Activated T-cell treated with anti-CD3 and anti-CD28 coated beads, Interleukin-2, amount 50 U/mL, for 72 hours (primary cell): Measurements from ENCODE around the gene CAST. TPM values are rescaled to one million over a fixed set of nuclear protein-coding genes. Genes with fewer than 3 reads are reported as not detected.

ENCODE experiments used
- ATAC-seq, 2 donors: fragments of 150-1000 bp; cut with Tn5 transposase; replicated peaks in 1 of 2; 2 replicates each; pipeline ENCODE4 v1.10.0; 2021; ENCODE audit warnings: moderate library complexity in 2 of 2, mild to moderate bottlenecking in 1 of 2
- DNase-seq, 2 donors: peaks; one replicate each; pipeline ENCODE4 v3.0.0; 2021 to 2022; ENCODE audit warnings: mixed read lengths in 1 of 2
- H3K27ac Mint-ChIP-seq: one replicate; pipeline ENCODE4 v1.8.0; 2022; ENCODE audit warnings: mild to moderate bottlenecking, moderate library complexity, mixed read lengths
- H3K27me3 Mint-ChIP-seq: one replicate; pipeline ENCODE4 v1.8.0; 2022; ENCODE audit warnings: low read depth, mixed read lengths
- H3K36me3 Mint-ChIP-seq, 2 donors: one replicate each; pipeline ENCODE4 v1.8.0; 2022; ENCODE audit warnings: mixed read lengths in 2 of 2, mild to moderate bottlenecking in 1 of 2; ENCODE audit not compliant: insufficient read depth in 2 of 2
- H3K4me1 Mint-ChIP-seq: one replicate; pipeline ENCODE4 v1.8.0; 2022; ENCODE audit warnings: low read depth, mixed read lengths
- H3K4me3 Mint-ChIP-seq, 2 donors: one replicate each; pipeline ENCODE4 v1.8.0; 2022; ENCODE audit warnings: mild to moderate bottlenecking in 2 of 2, mixed read lengths in 2 of 2, moderate library complexity in 2 of 2
- H3K9me3 Mint-ChIP-seq, 2 donors: one replicate each; pipeline ENCODE4 v1.8.0; 2022; ENCODE audit warnings: mixed read lengths in 2 of 2
- total RNA-seq, 2 donors: library from RNA; stranded (reverse); gene quantifications; one replicate each; pipeline ENCODE4 v1.2.3, GENCODE V29; 2022

The CAST gene
- total RNA-seq, 2 donors from 2014 or later, result 120 to 163 TPM

DNA sequence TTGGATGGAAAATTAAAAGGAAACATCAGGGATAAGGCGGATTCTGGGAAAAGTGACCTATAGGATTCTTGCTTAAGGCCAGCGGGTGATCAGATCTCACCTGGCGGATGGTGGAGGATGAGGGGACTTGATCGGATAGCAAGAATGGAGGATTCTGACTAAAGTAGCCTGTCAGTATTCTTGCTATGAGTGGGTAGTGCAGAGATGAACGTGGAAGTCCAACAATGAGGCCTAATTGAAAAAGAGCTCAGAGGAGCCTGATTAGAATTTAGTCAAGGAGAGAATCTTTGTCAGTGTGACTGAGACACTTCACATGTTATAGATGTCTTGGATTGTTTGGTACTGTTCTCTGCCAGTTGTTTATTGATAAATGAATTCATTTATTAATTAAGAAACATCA is 24.9 kb downstream of the CAST start:
- no peak overlapping the region for H3K4me3 Mint-ChIP-seq
- peaks cover 0 to 4% of the 10 kb centered on the region in 2 donors for H3K36me3 Mint-ChIP-seq
- no peaks in the 10 kb centered on the region for H3K27me3 Mint-ChIP-seq
- ATAC-seq (no peak), DNase-seq (no peak)
- no peaks in the 10 kb centered on the region for H3K9me3 Mint-ChIP-seq
- no peaks in the 10 kb centered on the region for H3K4me1 Mint-ChIP-seq
- no peak overlapping the region for H3K27ac Mint-ChIP-seq

DNA sequence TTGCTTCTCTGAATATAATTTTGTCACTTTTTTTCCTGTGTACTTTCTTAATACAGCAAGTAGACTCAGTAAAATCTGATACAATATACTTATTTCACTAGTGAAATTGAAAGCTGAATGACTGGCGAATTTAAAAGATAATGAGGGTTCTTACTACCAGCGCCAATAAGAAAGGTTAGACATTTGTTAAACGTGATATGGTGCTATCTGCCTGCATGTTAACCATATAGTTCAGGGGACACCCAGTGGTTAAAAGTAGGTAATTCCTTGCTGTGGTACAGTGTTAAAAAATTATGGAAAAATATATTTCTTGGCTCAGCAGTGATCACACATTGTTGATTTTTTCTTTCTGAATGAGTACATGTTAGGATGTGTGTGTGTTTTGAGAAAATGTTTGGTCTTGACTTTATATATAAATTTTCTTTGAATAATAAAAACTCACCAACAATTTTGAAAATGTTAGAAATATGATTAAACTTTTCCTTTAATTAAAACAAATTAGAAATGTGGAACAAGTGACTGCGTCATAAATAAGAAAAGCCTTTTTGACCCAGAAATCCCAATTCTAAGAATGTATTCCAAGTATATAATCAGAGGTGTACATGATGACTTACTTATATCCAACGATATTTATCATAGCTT is 25.8 kb downstream of the CAST start:
- H3K36me3 Mint-ChIP-seq, result peaks cover 0 to 4% of the 10 kb centered on the region in 2 donors
- peak overlapping the region; percentile 31 for H3K27ac Mint-ChIP-seq
- no peaks in the 10 kb centered on the region for H3K9me3 Mint-ChIP-seq
- H3K27me3 Mint-ChIP-seq, result no peaks in the 10 kb centered on the region
- peak; percentile 75 to 80 for ATAC-seq
- peak overlapping the region in 1 of 2 donors; percentile 58 for H3K4me3 Mint-ChIP-seq
- no peak for DNase-seq
- H3K4me1 Mint-ChIP-seq, result no peaks in the 10 kb centered on the region

DNA sequence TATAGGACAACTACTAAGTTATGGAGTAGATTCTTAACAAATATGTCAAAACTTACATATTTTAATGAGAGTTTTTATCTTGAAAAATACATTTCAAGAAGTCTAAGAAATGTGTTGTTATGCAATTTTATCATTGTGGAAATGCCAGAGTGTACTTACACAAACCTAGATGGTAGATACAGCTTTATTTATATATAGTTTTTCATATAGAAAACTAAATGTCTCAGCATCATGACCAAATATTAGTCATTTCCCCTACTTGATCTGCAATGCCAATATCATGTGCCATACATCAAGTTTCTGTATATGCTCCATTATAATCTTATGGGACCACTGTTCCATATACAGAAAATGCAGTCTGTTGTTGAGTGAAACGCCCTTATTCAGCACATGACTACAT is 28.7 kb downstream of the CAST start:
- Mint-ChIP-seq H3K4me3 (no peak overlapping the region), H3K27me3 (no peaks in the 10 kb centered on the region), H3K36me3 (peaks cover 0 to 4% of the 10 kb centered on the region in 2 donors), H3K27ac (no peak overlapping the region), H3K9me3 (no peaks in the 10 kb centered on the region), H3K4me1 (no peaks in the 10 kb centered on the region)
- ATAC-seq (no peak), DNase-seq (no peak)

DNA sequence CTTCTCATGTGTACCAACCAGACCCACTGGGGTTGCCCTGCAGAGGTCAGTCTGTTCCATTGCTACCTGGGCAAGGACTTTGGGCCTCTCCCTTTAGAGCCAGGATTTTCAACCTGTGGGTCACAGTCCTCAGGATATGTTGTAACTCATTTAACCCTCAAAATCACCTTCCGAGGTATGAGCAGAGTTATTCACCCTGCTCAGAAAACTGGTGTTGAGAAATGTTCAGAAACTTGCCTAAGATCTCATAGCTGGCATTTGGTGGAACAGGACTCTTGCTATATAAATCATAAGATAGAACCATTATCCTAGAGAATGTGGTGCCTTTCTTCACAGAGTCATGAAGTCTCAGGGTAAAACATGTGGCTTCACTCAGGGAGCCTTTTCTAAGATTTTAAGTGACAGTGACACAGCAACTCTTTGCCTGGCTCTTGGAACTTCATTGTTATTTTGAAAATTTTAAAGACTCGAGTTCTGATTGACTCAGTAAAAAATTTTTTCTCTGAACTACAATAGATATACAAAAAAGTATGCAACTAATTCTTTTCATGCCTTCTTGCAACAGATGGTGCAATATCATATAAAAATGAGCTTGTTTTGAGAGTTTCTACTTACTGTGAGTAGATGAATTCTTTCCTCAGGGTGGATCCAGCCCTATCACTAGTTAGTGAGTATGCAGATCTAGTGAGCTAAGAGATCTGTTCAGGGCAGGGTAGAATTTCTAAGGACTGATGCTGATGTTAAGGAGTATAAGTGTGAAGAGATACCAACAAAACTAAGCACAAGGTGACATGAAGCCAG is 29.5 kb downstream of the CAST start:
- H3K36me3 Mint-ChIP-seq, result peaks cover 0 to 1% of the 10 kb centered on the region in 2 donors
- no peak for DNase-seq
- peak overlapping the region; percentile 5 for H3K27ac Mint-ChIP-seq
- no peaks in the 10 kb centered on the region for H3K4me1 Mint-ChIP-seq
- no peaks in the 10 kb centered on the region for H3K9me3 Mint-ChIP-seq
- no peak for ATAC-seq
- no peaks in the 10 kb centered on the region for H3K27me3 Mint-ChIP-seq
- H3K4me3 Mint-ChIP-seq, result no peak overlapping the region

DNA sequence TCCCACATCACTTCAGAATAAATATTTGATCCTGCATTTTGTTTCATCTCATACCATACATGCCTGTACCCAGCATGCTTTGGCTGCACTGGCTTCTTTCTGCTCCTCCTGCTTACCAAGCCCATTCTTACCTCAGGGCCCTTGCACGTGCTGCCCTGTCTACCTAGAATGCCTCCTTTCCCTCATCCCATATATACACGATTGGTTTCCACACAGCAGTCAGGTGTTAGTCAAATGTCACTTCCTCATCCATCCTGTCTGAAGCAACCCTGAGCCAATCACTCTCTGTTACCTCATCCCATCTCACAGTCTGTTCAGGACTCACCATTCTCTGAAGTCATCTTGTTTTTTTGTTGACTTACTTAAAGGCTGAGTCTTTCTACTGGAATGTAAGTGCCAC is 30.3 kb downstream of the CAST start:
- ATAC-seq (peak in 1 of 2 donors; percentile 32), DNase-seq (no peak)
- Mint-ChIP-seq H3K4me3 (no peak overlapping the region), H3K27me3 (no peaks in the 10 kb centered on the region), H3K9me3 (no peaks in the 10 kb centered on the region), H3K27ac (no peak overlapping the region), H3K36me3 (peaks cover 0 to 1% of the 10 kb centered on the region in 2 donors), H3K4me1 (no peaks in the 10 kb centered on the region)

DNA sequence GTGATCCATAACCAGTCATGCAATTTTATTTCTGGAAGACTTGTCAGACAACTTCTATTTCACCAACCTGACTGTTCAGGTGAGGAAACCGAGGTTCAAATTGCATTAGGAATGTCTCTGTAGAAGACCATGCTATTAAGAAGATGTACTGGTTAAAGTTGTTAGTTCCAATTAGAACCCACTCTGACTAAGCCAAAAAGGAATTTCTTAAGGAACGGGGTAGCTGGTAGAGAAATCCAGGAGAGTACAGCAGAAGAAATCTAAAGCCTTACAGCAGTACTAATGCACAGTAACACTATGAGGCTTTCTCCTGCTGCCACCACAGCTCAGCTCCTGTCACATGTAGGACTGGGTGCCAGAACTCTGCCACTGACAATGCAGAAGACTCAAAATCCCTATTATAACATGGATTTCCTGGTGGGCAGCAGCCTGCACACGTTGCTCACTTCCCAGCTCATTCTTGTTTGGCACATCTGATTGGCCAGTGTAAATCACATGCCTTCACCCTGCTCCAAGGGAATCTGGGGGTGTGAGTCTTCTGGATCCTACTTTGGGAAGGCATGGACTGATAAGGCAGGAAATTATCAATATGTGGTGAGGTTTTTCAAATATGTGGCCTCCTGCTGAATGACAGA is 37.1 kb downstream of the CAST start:
- H3K27me3 Mint-ChIP-seq, result no peaks in the 10 kb centered on the region
- peaks cover 32% of the 10 kb centered on the region for H3K4me1 Mint-ChIP-seq
- no peak overlapping the region for H3K4me3 Mint-ChIP-seq
- no peak overlapping the region for H3K27ac Mint-ChIP-seq
- H3K9me3 Mint-ChIP-seq, result no peaks in the 10 kb centered on the region
- ATAC-seq, result no peak
- H3K36me3 Mint-ChIP-seq, result peaks cover 0 to 2% of the 10 kb centered on the region in 2 donors
- DNase-seq, result no peak

DNA sequence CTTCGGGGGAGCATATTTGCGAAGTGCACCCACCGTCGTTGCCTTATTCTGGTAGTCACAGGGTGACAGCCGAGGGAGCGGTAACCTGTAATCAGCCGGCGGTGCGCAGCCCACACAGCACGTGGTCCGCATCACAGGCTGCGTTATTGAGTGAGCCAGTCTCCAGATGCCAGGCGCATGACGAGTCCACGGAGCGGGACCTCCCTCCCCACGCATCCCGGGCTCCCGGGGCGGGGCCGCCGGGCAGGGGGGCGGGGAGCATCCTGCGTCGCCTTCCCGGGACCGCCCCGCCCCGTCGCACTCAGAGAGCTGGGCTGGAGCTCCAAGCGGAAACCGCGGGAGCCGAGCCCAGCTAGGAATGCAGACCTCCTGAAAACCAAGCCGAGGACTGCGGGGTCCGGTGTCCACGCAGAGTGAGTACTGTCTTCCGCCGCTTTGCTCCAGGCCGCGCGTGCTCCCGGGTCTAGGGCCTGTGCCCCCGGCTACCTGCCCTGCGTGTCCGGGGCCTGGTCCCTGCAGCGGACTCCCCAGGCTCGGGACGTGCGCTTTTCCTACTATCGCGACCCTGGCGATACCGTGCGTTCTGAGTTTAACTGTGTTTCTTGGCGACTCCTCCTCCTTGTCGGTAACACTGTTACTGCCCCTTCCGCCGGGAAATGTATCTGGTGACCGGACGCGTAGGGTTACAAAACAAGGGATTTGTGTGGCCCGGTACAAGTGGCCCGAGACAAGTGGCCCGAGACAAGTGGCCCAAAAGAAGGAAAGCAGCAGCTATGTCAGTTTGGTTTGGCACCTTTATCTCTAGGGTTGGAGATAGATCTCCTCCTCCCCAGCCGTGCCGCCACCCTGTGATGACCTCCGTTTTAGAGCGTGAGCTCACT is 40.6 kb downstream of the CAST start:
- peaks cover 56% of the 10 kb centered on the region for H3K4me1 Mint-ChIP-seq
- H3K9me3 Mint-ChIP-seq, result no peaks in the 10 kb centered on the region
- H3K36me3 Mint-ChIP-seq, result peaks cover 0 to 2% of the 10 kb centered on the region in 2 donors
- H3K27ac Mint-ChIP-seq, result peak overlapping the region; percentile 96
- ATAC-seq (peak; percentile 81 to 85), DNase-seq (peak; percentile 83)
- no peaks in the 10 kb centered on the region for H3K27me3 Mint-ChIP-seq
- peak overlapping the region; percentile 94 to 96 for H3K4me3 Mint-ChIP-seq

DNA sequence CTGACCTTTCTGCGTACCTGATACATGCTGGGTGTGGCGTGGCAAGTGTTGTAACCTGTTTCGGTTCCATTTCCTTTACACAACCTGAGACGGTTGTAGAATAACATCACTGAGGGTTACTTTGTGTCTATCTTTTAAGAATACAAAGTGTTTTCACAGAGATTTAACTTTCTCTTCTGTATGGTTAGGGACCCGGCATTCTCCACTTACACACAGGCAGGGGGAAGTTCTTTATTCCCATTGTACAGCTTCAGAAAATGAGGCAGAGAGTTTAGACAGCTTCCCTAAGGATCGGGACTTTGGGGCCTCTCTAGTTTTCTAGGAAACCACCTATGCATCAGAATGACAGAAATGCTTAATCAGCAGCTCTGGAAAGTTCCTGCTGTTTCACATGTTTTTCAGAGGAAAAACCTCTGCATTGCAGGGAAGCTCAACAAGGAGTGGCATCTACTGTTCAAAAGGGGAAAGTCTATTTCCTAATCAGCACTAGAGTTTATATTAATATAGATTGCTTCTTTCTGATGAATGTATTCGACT is 41.3 kb downstream of the CAST start:
- Mint-ChIP-seq H3K36me3 (peaks cover 0 to 2% of the 10 kb centered on the region in 2 donors), H3K4me3 (peak overlapping the region; percentile 94 to 96), H3K27me3 (no peaks in the 10 kb centered on the region), H3K27ac (peak overlapping the region; percentile 96), H3K4me1 (peaks cover 56% of the 10 kb centered on the region), H3K9me3 (no peaks in the 10 kb centered on the region)
- DNase-seq (no peak), ATAC-seq (peak; percentile 86 to 88)

DNA sequence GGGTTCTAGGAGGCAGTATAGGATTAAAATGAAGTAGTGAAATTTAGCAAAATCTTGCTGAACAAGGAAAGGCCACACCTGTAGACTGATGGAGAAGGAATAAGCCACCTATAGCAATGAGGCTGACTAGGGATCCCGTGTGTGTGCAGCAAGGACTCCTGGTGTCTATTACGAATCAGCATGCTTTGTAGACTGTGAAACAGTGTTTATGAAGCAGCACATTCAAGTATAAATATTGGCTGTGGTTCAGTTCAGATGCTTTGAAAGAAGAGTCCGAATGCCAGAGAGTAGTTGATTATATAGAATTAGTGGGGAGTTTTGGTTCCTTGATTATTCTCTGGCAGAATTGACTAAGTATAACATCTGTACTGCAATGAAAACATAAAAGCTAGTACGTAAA is 41.8 kb downstream of the CAST start:
- Mint-ChIP-seq H3K9me3 (no peaks in the 10 kb centered on the region), H3K4me3 (peak overlapping the region; percentile 94 to 96), H3K36me3 (peaks cover 0 to 2% of the 10 kb centered on the region in 2 donors), H3K27ac (peak overlapping the region; percentile 96), H3K27me3 (no peaks in the 10 kb centered on the region), H3K4me1 (peaks cover 56% of the 10 kb centered on the region)
- ATAC-seq (no peak), DNase-seq (no peak)

DNA sequence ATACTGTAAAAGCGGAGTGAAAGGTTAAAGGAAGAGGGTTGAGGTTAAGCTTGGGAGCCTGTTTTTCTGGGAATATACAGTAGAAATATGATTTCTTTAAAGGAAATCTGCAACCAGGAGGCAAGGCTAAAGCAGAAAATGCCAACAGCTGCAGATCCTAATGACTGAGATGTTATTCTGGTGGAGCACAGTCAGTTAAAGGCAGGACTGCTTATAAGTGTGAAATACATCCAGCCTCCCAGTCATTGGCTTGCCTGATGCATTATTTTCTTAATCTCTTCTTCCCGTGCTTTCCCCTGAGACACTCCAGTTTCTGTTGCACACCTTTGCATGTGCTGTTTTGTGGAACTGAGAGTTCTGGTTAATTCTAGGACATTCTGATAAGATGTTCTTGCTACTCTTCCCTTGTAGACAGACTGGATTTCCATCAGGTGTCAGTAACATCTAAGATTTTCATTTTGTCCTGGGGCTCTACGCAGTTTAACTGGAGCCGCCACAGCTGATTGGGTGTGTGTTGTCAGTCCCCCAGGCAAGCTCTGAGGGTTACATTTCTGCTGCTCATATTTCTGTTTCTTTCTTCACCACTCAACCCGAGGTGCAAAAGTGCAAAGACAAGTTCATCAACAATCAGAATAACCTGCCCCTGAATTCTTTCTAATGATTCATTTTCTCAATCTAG is 44.4 kb downstream of the CAST start:
- H3K36me3 Mint-ChIP-seq, result peaks cover 0 to 2% of the 10 kb centered on the region in 2 donors
- H3K27ac Mint-ChIP-seq, result no peak overlapping the region
- H3K4me3 Mint-ChIP-seq, result peak overlapping the region; percentile 21 to 28
- H3K9me3 Mint-ChIP-seq, result no peaks in the 10 kb centered on the region
- no peak for DNase-seq
- no peaks in the 10 kb centered on the region for H3K27me3 Mint-ChIP-seq
- H3K4me1 Mint-ChIP-seq, result peaks cover 43% of the 10 kb centered on the region
- no peak for ATAC-seq

DNA sequence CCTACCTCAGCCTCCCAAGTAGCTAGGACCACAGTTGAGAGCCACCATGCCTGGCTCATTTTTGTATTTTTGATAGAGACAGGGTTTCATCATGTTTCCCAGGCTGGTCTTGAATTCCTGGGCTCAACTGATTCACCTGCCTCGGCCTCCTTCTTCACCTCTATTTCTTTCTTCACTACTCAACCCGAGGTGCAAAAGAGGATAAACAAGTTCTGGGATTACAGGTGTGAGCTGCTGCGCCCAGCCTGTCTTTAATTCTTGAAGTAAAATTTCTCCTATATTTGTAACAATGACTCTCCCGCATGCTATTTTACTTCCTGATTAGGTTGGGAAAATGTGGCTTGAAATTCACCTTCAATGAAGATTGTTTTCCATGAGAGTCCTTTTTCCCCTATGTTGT is 46.4 kb downstream of the CAST start:
- ATAC-seq (no peak), DNase-seq (no peak)
- H3K4me1 Mint-ChIP-seq, result peaks cover 39% of the 10 kb centered on the region
- no peak overlapping the region for H3K27ac Mint-ChIP-seq
- no peaks in the 10 kb centered on the region for H3K27me3 Mint-ChIP-seq
- no peaks in the 10 kb centered on the region for H3K9me3 Mint-ChIP-seq
- no peak overlapping the region for H3K4me3 Mint-ChIP-seq
- no peaks in the 10 kb centered on the region for H3K36me3 Mint-ChIP-seq

DNA sequence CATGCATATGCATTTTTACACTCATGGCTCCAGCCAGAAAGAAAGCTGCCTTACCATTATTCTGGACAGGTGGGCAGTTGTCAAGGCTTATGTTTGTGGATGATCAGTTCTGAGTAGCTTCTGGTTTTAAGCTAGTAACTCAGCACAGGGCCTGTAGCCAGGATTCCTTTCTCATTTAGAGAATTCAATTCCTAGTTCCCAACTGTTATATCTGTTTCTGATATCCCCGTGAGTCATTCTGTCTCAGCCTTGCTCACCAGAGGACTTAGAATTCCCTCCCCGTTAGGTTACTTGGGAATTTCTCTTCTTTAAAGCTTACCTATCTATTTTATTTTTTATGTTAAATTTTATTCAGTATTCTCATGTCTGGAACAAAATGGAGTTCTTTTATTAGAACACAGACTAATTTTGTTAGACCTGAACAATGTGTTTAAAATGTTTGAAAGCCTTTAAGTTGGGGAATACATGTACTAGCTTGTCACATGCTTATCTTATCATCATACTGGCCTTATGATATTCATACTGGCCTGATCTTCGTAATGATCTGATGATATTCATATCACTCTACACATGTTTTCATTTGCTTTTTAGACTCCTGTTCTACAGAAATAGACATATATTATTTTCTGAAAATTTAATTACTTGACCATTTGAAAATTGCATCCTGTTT is 47.1 kb downstream of the CAST start:
- no peaks in the 10 kb centered on the region for H3K36me3 Mint-ChIP-seq
- no peak for DNase-seq
- ATAC-seq, result no peak

More for the DNA sequence above, 47.1 kb downstream of the CAST start:
- no peak overlapping the region for H3K27ac Mint-ChIP-seq
- H3K27me3 Mint-ChIP-seq, result no peaks in the 10 kb centered on the region
- no peak overlapping the region for H3K4me3 Mint-ChIP-seq
- peaks cover 32% of the 10 kb centered on the region for H3K4me1 Mint-ChIP-seq
- H3K9me3 Mint-ChIP-seq, result no peaks in the 10 kb centered on the region
